Neural cell (in vitro differentiated cells): ENCODE measurements around the gene CLOCK. TPM values are rescaled to one million over a fixed set of nuclear protein-coding genes. Genes with fewer than 3 reads are reported as not detected.

Experiments used
- H2AFZ ChIP-seq: fragments of 200-600, 300-800 bp; sonication (generic), shearing (Covaris generic); 2 replicates; pipeline ENCODE4 v1.6.0; 2014; ENCODE audit warnings: low read depth, mild to moderate bottlenecking, antibody characterized with exemption, low read length, moderate library complexity
- H3F3A ChIP-seq: fragments of 200-600 bp; shearing (Covaris generic); 2 replicates; pipeline ENCODE4 v1.6.1; 2016; ENCODE audit warnings: mild to moderate bottlenecking, moderate library complexity, mixed read lengths, antibody characterized with exemption, low read length; ENCODE audit not compliant: insufficient read depth, poor library complexity, severe bottlenecking
- H3K27ac ChIP-seq: fragments of 200-600, 300-800 bp; sonication (generic), shearing (Covaris generic); 2 replicates; pipeline ENCODE4 v1.5.1; 2014; ENCODE audit warnings: mild to moderate bottlenecking, low read length, moderate library complexity
- H3K27me3 ChIP-seq: fragments of 300-800, 200-600 bp; sonication (generic), shearing (Covaris generic); 2 replicates; pipeline ENCODE4 v1.6.0; 2014; ENCODE audit warnings: mild to moderate bottlenecking, low read depth, low read length, moderate library complexity; ENCODE audit not compliant: insufficient read depth
- H3K36me3 ChIP-seq: fragments of 300-800, 200-600 bp; sonication (generic), shearing (Covaris generic); 2 replicates; pipeline ENCODE4 v1.5.1; 2014; ENCODE audit warnings: mild to moderate bottlenecking, antibody characterized with exemption, low read length, moderate library complexity; ENCODE audit not compliant: insufficient read depth
- H3K4me2 ChIP-seq: fragments of 300-800, 200-600 bp; sonication (generic), shearing (Covaris generic); 2 replicates; pipeline ENCODE4 v1.6.0; 2014; ENCODE audit warnings: mild to moderate bottlenecking, low read length
- H3K4me3 ChIP-seq: fragments of 300-800, 200-600 bp; sonication (generic), shearing (Covaris generic); 2 replicates; pipeline ENCODE4 v1.5.1; 2014; ENCODE audit warnings: mild to moderate bottlenecking, low read length, moderate library complexity
- H3K79me2 ChIP-seq: fragments of 200-600 bp; shearing (Covaris generic); replicated peaks from 2 replicates; pipeline ENCODE4 v1.6.0; 2014; ENCODE audit warnings: mild to moderate bottlenecking, low read length, moderate library complexity; ENCODE audit not compliant: insufficient read depth
- H3K9ac ChIP-seq: fragments of 300-800, 200-600 bp; sonication (generic), shearing (Covaris generic); 2 replicates; pipeline ENCODE4 v1.6.1; 2016; ENCODE audit warnings: mild to moderate bottlenecking, low read length, mixed read lengths
- H3K9me2 ChIP-seq: fragments of 200-600 bp; shearing (Covaris generic); 2 replicates; pipeline ENCODE4 v1.6.1; 2016; ENCODE audit warnings: mild to moderate bottlenecking, low read length, mixed read lengths; ENCODE audit not compliant: insufficient read depth
- H3K9me3 ChIP-seq: fragments of 200-600, 300-800 bp; sonication (generic), shearing (Covaris generic); 2 replicates; pipeline ENCODE4 v1.6.1; 2016; ENCODE audit warnings: mild to moderate bottlenecking, mixed run types, low read length, moderate library complexity, mixed read lengths
- H4K20me1 ChIP-seq: fragments of 200-600 bp; shearing (Covaris generic); 2 replicates; pipeline ENCODE4 v1.6.1; 2016; ENCODE audit warnings: mild to moderate bottlenecking, mixed run types; ENCODE audit not compliant: insufficient read depth
- EP300 ChIP-seq: fragments of 450-650 bp; conservative IDR thresholded peaks from 2 replicates; pipeline ENCODE4 v1.6.1; 2014; ENCODE audit warnings: antibody characterized with exemption, mild to moderate bottlenecking, moderate library complexity; ENCODE audit not compliant: poor library complexity, severe bottlenecking
- EZH2 ChIP-seq: fragments of 200-600, 300-800 bp; shearing (Covaris generic), sonication (generic); IDR thresholded peaks from 2 replicates; pipeline ENCODE4 v1.6.1; 2014; ENCODE audit warnings: antibody characterized with exemption, low read length, borderline replicate concordance, mild to moderate bottlenecking; ENCODE audit not compliant: insufficient read depth, poor library complexity, severe bottlenecking
- MXI1 ChIP-seq: fragments of 450-650 bp; conservative IDR thresholded peaks from 2 replicates; pipeline ENCODE4 v1.6.1; 2014; ENCODE audit warnings: antibody characterized with exemption, mild to moderate bottlenecking; ENCODE audit not compliant: poor library complexity, severe bottlenecking
- POLR2AphosphoS5 ChIP-seq: IDR thresholded peaks from 2 replicates; pipeline ENCODE4 v1.6.1; 2012
- RAD21 ChIP-seq: fragments of 450-650 bp; conservative IDR thresholded peaks from 2 replicates; pipeline ENCODE4 v1.6.1; 2014; ENCODE audit warnings: antibody characterized with exemption, mild to moderate bottlenecking, moderate library complexity
- SMC3 ChIP-seq: fragments of 450-650 bp; conservative IDR thresholded peaks from 2 replicates; pipeline ENCODE4 v1.6.1; 2014; ENCODE audit warnings: antibody characterized with exemption, mild to moderate bottlenecking, moderate library complexity; ENCODE audit not compliant: poor library complexity
- TAF1 ChIP-seq: IDR thresholded peaks from 2 replicates; pipeline ENCODE4 v1.6.1; 2012; ENCODE audit warnings: low read depth
- polyA plus RNA-seq: library from polyadenylated mRNA; depleted of rRNA; stranded (reverse); fragments of >200 nt; gene quantifications from 2 replicates; pipeline ENCODE4 v1.2.3, GENCODE V29; 2014
- TF ChIP-seq, protein P1 (sequence below): IDR thresholded peaks from 2 replicates; pipeline ENCODE4 v1.6.1; 2012; ENCODE audit warnings: borderline replicate concordance
- TF ChIP-seq, protein P2 (sequence below): fragments of 450-650 bp; IDR thresholded peaks from 2 replicates; pipeline ENCODE4 v1.5.1; 2014; ENCODE audit warnings: antibody characterized with exemption, mild to moderate bottlenecking, moderate library complexity; ENCODE audit not compliant: poor library complexity, severe bottlenecking

The CLOCK gene
- polyA plus RNA-seq, 1 donor from 2014 or later: 8.7 TPM

DNA sequence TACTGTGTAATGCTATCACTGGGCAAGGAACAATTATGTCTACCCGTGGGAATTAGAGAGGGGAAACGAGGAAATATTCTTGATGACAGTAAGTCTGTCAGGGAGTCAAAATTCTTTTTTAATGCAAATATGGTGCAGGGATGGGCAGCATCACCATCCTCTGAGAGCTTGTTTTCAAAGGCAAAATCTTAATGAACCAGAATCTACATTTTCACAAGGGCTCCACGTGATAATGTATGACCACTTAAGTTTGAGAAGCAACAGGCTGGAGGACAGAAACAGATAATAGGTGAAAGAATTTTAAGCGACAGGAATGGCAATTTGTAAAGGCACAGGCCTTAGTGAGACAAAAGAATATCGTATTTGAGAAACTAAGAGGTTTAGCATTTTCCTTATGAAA lies 63.4 kb downstream of the CLOCK start:
- no peaks in the 10 kb centered on the region for H3F3A ChIP-seq
- H3K27me3 ChIP-seq: no peaks in the 10 kb centered on the region
- no peaks in the 10 kb centered on the region for H3K79me2 ChIP-seq
- H3K9ac ChIP-seq: no peak overlapping the region
- no peaks in the 10 kb centered on the region for H3K9me3 ChIP-seq
- no peaks in the 10 kb centered on the region for H3K9me2 ChIP-seq
- TF ChIP-seq TAF1 (no peak), RAD21 (no peak), EZH2 (no peak), EP300 (no peak), POLR2AphosphoS5 (no peak), MXI1 (no peak)
- TF ChIP-seq, protein P1, sequence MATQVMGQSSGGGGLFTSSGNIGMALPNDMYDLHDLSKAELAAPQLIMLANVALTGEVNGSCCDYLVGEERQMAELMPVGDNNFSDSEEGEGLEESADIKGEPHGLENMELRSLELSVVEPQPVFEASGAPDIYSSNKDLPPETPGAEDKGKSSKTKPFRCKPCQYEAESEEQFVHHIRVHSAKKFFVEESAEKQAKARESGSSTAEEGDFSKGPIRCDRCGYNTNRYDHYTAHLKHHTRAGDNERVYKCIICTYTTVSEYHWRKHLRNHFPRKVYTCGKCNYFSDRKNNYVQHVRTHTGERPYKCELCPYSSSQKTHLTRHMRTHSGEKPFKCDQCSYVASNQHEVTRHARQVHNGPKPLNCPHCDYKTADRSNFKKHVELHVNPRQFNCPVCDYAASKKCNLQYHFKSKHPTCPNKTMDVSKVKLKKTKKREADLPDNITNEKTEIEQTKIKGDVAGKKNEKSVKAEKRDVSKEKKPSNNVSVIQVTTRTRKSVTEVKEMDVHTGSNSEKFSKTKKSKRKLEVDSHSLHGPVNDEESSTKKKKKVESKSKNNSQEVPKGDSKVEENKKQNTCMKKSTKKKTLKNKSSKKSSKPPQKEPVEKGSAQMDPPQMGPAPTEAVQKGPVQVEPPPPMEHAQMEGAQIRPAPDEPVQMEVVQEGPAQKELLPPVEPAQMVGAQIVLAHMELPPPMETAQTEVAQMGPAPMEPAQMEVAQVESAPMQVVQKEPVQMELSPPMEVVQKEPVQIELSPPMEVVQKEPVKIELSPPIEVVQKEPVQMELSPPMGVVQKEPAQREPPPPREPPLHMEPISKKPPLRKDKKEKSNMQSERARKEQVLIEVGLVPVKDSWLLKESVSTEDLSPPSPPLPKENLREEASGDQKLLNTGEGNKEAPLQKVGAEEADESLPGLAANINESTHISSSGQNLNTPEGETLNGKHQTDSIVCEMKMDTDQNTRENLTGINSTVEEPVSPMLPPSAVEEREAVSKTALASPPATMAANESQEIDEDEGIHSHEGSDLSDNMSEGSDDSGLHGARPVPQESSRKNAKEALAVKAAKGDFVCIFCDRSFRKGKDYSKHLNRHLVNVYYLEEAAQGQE: no peak
- H3K4me3 ChIP-seq: no peak overlapping the region
- H3K27ac ChIP-seq: no peak overlapping the region
- H3K36me3 ChIP-seq: no peaks in the 10 kb centered on the region
- H2AFZ ChIP-seq: no peak overlapping the region
- no peak overlapping the region for H3K4me2 ChIP-seq
- H4K20me1 ChIP-seq: no peaks in the 10 kb centered on the region

DNA sequence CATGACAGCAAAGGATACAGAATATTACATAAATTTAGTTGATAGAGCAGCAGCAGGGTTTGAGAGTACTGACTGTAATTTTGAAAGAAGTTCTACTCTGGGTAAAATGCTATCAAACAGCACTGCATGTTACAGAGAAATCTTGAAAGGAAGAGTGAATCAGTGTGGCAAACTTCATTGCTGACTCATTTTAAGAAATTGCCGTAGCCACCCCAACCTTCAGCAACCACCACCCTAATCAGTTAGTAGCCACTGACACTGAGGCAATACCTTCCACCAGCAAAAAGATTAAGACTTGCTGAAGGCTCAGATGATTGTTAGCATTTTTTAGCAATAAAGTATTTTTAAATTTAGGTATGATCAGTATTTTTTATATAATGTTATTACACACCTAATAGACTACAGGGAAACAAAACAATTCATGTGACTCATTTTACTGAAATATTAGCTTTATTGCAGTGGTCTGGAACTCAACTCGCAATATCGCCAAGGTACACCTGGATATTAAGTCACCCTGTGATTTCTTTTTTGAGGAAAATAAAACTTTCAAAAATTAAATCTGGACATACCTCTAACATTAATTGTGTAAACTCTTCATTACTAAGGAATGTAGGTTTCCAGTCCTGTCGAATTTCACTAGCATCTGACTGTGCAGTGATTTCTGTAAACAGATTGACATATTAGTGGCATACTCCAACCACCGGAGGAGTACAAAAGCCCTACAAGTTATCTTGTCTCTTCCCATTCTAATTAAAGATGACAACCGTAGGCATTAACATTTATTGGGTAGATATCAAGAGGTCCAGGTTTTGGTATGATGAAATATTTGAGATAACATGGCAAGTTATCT lies 71.1 kb downstream of the CLOCK start:
- Histone ChIP-seq H4K20me1 (no peaks in the 10 kb centered on the region), H3K27me3 (no peaks in the 10 kb centered on the region), H3K9me3 (peaks cover 7% of the 10 kb centered on the region), H2AFZ (no peak overlapping the region), H3K36me3 (peaks cover 20% of the 10 kb centered on the region), H3K9me2 (no peaks in the 10 kb centered on the region), H3K4me2 (no peak overlapping the region), H3K79me2 (no peaks in the 10 kb centered on the region), H3K4me3 (no peak overlapping the region), H3K27ac (no peak overlapping the region), H3K9ac (no peak overlapping the region), H3F3A (no peaks in the 10 kb centered on the region)
- no peak for TF ChIP-seq POLR2AphosphoS5
- TF ChIP-seq, protein P2, sequence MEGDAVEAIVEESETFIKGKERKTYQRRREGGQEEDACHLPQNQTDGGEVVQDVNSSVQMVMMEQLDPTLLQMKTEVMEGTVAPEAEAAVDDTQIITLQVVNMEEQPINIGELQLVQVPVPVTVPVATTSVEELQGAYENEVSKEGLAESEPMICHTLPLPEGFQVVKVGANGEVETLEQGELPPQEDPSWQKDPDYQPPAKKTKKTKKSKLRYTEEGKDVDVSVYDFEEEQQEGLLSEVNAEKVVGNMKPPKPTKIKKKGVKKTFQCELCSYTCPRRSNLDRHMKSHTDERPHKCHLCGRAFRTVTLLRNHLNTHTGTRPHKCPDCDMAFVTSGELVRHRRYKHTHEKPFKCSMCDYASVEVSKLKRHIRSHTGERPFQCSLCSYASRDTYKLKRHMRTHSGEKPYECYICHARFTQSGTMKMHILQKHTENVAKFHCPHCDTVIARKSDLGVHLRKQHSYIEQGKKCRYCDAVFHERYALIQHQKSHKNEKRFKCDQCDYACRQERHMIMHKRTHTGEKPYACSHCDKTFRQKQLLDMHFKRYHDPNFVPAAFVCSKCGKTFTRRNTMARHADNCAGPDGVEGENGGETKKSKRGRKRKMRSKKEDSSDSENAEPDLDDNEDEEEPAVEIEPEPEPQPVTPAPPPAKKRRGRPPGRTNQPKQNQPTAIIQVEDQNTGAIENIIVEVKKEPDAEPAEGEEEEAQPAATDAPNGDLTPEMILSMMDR: no peak
- no peak for TF ChIP-seq MXI1
- TF ChIP-seq, protein P1: no peak
- TF ChIP-seq EP300: no peak
- no peak for TF ChIP-seq TAF1
- TF ChIP-seq RAD21: no peak
- no peak for TF ChIP-seq SMC3
